Fibroblast of peridontal ligament (primary cell): ENCODE data around the gene ZFAND3.

ENCODE experiments used
- DNase-seq: peaks from one replicate; pipeline ENCODE4 v3.0.0-alpha.2; 2010; ENCODE audit errors: extremely low read depth

The ZFAND3 gene

DNA sequence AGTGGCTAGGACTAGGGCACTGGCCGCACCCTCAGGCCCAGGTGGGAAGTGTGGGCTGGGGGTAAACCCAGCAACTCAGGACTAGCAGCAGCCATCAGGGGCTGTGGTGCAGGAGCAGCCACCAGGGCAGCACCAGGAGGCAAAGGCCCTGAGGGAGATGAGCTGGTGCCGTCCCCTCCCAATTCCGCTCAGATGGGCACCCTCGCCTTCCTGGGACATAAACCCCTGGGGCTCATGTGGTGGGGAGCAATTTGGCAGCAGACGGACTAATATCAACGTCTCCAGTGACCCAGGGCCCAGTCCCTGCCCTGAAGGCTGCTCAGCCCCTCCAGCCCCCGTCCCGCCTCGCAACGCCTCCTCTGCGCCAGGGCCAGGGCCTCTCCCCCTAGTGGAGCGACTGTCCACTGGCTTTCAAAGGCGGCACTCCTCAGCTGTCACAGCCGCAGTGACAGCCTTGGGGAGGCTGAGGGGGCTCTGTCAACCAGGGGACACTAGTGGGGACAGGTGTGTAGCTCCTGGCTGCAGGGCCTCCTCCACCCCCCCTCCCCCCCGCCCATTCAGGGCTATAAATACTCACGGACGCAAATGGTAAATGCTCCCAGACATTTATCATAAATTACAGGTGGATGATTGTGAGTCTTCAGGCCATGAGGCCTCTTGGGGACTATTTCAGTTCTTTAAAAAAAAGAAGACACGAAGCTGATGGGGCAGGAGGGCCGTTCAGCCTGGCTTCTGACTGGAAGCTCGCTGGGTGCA, 349.9 kb downstream of the ZFAND3 start:
- no peak for DNase-seq

DNA sequence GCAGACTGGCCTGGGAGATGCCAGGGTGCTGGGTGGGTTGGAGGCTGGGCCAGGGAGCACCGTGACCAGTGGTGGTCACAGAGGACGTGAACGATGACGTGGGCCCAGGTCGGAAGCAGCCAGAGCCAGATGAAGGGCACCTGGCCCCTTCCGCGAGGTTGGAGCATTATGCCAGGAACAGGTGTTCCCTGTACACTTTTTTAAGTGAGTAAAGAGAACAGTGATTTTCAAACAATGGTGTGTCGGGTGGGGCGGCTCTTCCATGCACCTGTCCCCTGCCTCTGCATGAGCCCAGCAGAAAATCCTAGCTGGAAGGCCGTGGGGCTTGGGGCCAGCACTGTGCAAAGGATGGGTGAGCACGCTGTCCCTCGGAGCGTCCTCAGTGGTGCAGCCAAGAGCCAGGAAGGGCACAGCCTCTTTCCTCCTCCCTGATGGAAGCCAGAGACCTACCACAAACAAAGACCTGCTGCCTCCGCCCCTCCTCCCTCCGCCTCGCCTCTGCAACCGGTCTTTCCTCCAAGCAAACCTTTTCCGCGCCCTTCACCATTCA, 350.5 kb downstream of the ZFAND3 start:
- no peak for DNase-seq

DNA sequence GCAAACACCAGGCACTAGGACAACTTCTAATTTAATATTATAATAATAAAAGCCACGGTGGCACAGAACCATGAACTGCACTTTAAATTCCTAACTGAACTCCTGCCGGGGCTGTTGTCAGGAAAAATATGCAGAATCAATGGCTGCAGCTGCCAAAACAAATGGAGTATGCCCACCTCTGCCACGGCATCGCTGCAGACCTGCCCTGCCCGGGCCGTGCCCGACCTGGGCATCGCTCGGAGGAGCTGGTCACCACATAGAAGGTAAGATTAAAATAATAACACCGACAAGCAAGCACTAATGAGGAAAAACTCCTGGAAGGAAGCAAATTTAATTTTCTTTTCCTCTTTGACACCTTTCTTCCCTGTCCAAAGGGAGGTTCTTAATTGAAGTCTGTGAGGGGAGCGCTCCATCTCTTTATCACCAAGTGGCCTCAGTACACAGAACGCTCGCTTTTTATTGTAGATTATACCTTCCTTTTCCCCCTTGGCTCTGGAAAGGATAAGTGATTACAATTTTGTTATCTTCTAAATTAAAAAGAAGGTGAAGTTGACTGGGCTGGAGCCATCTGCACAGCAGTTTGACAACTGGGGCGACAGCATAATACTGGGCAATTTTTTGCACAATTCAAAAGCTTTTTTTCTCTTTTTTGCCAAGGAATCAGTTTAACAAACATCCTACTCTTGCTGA, 351.3 kb downstream of the ZFAND3 start:
- no peak for DNase-seq

DNA sequence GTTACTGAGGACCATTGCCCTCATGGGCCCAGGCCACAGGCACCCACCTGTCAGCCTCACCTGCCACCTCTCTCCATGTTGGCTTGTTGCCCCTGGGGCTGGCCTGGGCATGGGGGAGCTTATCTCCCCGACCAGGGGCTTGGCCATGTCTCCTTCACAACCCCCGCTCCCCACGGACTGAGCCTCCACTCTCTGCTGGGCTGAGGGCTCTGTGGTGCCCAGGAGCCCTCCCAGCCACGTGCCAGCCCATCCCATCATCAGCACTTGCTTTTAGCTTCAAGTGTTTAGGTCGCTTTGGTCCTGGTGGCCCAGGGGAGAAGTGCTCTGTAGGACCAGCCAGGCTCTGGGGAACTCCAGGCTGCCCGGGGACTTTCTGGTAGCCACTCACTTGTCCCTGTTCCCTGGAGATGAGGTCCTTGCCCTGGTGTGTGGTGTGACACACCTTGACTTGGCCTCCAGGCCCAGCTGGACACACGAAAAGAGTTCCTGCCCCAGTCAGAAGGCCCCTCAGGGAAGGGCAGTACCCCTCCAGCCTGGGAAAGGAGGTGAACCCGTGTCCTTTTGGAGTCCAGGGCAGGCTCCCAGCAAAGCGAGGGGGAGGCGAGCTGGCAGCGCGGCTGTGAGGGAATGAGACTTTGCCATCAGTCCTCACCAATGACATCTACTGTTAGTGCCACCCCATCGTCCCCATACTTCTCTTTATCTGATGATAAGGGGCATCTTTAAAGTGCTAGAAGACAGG, 352.6 kb downstream of the ZFAND3 start:
- no peak for DNase-seq

DNA sequence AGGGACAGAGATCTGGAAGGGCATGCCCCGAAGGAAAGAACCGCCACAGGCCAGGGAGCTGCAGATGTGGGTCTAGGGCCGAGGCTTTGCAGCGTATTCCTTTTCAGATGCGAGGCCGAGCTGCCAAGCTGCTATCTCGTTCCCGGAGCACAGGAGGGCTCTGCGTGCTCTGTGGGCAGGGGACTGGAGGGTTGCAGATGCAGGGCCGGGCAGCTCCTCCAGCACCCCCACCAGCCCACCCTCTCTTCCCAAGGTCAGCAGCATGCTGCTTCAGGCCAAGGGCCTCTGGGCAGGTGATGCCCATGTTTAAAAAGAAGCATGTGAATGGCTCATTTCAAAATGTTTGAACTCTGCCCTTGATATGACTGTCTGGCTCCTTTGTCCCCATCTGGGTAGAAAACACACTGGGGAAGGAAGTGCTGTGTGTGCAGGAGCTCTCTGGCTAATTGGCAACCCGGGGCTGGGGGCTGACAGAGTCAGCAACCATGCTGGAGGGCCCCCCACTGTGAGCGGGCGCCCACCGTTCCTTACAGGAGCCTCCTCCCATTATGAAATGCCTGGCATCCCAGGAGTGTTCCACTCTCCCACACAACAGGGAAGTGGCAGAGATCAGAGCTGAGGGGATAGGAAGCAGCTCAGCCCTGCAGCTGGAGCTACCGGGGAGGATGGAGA, 353.3 kb downstream of the ZFAND3 start:
- no peak for DNase-seq

DNA sequence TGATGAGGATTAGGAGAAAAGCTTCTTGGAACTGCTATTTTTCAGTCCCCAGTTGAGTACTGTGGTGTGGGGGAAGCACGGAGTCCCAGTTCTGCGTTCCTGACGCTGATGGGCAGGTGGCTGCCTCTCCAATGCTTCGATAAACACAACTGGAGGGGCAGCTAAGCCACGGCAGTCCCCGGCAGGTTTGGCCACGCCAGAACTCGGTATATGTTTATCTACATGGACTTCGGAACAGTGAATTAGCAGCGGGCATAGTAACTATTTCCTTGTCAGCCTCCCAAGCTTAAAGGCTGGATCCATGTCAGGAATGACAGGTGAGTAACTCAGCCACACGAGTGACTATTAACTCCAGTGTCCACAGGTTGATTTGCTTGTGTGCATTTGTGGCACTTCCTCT, 354.4 kb downstream of the ZFAND3 start:
- no peak for DNase-seq

DNA sequence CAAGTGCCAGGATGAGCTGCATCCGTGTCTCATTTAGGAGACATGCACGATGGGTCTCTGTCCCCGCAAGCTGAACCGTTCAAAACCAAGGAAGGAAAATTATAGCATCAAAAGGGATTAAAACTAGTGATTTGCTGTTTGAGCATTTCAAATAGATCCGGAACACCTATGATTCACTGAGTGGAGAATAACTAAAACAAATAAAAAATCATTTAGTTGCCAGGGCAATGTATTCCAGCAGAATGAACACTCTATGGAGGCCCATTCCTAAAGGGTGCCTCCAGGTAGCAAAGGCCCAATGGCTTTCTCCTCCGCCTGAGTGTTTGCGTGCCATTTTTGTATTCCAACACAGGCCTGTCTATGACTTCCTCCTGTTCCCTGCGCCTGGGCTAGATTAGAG, 354.8 kb downstream of the ZFAND3 start:
- no peak for DNase-seq

DNA sequence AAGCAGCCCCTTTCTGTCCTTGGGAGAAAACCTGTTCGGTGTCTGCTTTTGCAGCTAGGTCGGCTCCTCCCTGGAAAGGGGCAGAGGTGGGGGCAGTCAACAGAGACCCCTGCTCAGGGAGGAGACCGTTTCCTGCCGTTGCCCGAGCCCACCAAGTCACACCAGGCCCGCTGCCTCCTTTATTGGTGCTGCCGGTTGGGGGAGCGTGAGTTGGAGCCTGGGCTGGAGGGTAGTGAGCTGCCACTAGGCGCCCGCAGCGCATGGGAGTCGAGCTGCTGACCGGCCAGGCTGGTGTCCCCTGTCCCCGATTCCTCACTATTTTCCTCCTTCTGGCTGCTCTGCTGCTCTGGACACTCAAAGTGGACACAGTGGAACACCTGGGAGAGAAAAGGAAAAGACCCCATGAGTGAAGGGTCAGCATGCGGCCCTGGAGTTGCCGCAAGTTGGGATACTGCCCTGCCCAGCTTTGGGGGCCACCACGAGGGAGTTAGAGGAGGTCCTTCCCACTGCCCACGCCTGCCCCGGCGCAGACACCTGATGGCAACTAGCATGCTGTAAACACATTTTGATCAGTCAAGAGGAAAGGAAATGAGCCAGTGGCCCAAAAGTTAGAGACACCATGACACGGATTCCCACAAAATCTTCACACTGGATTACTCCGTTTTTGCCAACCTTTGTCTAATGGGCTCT, 355.4 kb downstream of the ZFAND3 start:
- no peak for DNase-seq

DNA sequence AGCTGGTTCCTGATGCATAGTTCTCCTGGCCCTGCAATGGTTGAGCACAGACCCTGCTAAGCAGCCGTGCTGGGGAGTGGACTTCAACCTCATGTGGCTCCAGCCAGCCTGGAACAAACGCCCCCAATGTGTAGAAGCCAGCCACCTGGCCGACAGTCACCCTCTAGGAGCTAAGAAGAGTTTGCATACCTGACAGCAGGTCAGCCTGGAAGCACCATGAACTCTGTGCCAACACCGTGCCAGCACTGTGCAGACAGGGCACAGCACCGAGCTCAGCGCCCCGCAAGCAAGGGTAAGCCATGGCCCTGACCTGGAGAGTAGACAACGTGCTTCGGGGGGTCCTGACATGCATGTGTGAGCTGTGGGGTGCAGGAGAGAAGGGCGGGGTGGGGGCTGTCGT, 356.3 kb downstream of the ZFAND3 start:
- DNase-seq, result no peak

DNA sequence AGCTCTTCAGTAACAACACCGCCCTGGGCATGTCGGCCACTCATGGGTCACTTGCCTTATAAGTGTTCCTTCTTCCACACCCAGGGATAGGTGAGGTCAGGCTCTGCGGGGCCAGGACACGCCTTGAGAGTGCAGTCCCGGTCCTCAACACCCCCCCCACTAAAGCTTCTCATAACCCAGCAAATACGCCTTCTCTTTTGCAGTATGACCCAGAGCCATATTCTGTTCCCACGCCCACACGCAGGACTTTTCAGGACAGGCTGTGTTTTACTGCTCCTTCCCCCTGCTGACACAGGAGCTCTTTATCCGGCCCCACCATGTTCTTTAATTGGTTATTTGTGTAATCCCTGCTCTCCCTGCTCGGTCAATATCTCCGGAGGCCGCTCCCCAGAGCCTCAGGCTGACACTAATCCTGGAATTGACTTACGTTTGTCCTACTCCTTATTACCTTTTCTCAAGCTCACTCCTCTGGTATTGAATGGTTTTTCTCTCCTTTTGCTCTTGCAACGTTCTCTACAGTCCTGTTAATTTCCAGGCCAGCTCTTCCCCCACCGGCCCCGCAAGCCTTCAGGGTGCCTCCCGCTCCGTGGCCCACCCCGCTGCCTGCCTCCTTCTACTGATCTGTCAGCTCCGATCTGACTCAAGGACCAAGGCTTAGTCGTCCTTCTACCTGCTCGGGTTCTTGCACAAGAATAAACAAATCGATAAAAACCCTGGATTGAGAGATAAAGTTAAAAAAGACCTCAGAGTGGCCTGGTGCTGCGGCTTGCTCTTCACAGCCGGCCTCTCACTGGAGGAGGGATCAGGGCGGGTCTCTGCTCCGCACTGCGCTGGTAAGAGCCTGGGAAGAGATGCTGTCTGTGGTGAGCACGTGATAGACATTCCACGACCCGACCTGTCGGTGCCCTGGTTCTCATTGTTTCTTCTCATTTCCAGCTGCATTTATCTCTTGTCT, 357.5 kb downstream of the ZFAND3 start:
- no peak for DNase-seq

DNA sequence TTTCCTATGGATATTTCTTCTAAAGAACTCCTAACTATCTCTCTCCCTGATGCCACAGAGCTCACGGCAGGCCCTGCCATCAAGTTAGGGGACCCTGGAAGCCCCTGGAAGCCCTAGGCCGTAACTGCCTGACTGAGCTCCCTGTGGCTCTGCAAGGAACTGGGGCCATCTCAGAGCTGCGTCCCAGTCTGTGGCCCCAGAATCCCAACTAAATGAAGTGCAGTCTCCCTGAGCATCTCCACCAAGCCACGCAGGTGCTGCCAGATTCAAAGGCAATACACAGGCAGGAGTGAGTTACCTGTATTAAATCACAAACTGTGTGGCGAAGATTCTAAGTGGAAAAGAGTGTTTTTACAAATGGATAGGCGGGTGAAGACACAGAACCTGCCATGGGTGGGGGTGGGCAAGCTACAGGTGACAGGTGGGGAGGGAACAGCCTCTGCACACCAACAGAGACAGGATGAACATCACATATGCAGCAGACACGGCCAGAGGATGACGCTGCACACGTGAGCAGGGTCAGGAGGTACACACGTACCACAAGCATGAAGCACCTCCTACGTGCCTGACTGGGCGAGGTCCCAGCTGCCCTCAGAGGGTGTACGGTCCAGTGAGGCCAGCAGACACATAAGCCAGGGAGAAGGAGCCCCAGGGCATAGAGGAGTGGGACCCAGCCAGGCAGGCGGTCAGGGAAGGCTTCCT, 358.5 kb downstream of the ZFAND3 start:
- DNase-seq, result no peak

DNA sequence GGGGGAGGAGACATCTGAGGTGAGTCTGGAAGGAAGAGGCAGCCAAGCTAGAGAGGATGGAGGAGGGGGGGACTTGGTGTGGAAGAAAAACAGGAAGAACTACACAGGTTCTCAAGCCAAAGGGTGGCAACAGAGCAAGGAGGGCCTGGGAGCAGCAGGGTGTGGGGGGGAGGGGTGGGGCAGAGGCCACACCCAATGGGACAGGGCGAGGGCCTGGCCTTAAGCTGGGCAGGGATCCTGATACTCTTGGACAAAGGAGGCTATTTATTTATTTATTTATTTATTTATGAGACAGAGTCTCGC, 359.0 kb downstream of the ZFAND3 start:
- DNase-seq, result no peak

DNA sequence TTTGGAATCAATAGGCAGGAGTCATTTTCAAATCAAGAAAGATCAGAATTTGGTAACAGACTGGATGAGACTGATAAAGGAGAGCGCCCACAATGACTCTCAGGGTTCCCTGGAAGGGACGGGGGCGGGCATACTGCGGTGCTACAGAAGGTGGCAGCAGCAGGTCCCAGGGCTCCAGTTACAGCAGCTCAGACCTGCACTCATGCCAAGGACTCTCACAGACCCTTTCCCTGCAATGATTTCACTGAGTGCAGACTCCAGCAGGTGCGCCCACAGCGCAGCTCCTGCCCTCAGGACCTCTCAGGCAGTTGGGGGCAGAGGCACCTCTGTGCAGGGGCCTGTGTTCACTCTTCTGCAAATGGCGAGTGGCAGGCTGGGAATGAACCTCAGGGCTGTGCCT, 359.8 kb downstream of the ZFAND3 start:
- no peak for DNase-seq

DNA sequence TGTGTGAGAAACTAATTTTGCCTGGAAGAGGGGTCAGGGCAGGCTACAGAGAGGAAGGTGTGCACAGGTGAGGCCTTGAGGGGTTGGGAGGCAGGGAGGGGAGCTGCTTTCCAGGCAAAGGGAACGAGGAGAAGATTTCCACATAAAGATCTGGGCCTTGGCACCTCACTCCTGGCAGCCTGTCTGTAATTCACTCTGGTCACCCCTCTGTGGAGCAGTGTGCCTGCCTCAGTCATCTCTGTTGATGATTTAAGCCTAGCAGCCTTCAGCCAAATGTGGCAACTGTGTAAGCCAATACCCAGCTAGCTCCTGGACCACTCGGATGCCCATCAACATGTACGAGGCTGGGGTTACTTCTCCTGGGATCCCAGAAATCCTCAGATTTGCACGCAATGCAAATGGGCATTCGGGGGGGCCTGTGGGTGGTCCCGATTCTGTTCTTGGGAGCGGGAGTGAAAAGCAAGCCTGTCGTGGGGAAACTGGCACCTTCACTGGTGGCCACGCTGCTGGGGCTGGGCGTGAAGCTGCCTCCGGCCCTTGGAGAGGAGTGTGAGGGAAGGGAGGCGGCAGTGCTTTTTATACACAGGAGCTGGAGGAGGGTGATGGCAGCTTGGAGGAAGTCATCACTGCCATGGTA, 360.4 kb downstream of the ZFAND3 start:
- DNase-seq, result no peak

DNA sequence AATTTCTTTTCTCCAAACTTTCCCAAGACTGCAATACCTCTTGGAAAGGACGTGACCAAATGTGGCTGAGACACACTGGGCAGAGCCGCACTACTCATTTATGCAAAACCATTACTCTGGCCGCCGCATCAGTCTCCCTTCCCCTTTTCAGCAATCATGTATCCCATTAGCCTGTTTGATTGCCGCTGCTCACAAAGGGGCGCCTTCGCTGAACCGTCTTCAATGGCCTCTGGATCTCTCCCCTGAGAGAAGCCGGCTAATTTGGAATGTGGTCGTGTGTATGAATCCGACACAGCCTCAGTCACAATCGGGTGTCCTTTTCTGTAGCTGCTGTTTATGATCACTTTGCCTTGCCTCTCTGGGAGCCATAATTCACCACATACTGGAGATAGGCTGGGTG, 361.1 kb downstream of the ZFAND3 start:
- DNase-seq, result no peak

DNA sequence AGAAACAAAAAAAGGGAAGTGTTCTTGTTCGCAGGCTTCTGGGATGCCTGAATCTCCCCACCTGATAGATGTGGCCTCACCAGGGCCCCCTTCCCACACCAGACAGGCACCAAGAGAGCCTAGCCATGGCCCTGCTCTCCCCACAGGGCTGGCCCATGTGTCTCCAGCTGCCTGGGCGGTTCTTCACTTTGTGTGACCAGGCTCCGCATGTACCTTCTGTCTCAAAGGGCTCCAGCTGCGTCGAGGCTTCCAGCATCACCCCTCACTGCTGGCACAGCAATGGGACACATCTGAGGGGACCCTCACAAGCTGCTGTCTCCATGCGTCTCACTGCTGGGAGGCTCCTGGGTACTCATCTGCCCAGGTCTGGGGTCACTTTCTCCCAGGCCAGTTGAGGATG, 362.9 kb downstream of the ZFAND3 start:
- DNase-seq, result no peak

DNA sequence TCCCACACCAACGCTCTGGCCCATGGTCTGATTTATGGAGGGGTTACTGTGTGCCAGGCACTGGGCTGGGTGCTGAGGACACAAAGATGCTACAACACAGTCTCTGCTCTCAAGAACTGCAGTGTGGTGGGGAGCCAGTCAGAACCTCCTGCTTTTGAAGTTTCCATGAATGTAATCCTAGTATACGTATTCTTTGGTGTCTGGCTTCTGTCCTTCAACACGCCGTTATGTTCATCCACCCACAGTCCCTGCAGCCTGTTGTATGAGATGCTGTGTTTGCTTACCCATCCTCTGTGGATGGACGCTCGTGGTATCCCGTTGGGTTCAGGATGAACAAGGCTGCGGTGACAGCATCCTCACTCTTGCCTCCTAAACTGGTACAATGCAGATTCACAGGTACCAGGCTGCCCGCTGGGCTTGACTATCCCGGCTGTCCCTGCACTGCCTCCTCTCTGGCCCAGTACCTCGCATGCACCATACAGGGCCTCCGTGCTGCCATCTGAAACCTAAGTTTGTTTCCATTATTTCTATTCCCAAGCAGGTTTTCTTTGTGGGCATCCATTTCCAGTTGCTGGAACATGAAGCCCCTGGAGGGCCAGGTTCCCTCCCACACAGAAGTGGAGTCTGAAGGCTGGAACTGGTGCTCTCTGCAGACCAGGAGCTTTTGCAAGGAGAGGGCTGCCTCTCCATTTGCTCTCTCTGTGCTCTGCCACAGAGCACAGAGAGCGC, 364.5 kb downstream of the ZFAND3 start:
- DNase-seq, result no peak

DNA sequence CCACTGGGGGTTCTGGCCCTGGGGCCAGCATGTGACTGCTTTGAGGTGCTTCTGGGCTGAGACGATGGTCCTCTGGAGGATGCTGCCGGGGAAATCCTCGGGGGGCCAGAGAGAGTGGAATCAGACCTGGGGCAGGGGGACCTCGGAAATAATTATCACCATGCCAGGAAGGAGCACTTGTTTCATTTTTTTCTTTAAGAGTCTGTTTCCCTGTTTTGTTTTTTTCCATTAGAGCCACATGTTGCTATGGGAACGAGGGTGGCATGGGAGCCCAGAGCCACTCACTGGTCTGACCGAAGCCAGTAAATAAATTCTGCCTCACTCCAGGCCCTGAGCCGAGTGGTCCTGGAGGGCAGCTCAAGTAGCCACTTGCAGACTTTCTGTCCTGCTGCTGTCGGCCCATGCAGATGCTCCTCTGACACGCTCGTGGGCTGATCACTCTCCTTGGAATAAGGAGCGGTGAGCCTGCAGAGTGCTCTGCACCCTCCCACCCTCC, 365.1 kb downstream of the ZFAND3 start:
- no peak for DNase-seq

DNA sequence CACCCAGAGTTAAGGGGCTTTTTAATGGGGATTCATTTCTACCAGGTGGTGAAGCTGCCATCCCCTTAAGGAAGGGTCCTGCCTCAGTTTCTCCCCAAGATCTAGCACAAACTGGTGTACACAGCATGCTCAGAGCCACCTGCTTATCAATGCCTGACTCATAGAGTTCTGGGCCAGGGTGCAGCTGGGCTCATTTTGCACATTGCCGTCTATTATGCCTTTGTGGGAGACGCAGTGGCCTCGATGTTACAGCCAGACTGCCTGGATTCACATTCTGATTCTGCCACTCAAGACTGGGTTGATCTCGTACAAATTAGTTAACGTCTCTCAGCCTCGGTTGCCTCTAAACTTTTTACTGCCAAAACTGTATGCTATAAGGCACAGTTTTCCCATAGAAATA, 365.7 kb downstream of the ZFAND3 start:
- no peak for DNase-seq
